Astrocyte (in vitro differentiated cells and primary cell): ENCODE measurements around the gene GLRX. TPM values are rescaled to one million over a fixed set of nuclear protein-coding genes. Genes with fewer than 3 reads are reported as not detected.

Experiments
- DNase-seq: peaks from one replicate; pipeline ENCODE4 v3.0.0-alpha.2; 2010; ENCODE audit warnings: low read depth
- FAIRE-seq: peaks from 2 replicates; lab custom pipeline; 2011; peaks lifted over from hg19 to GRCh38; lab: Jason Lieb, UNC
- H2AFZ ChIP-seq: 2 replicates; pipeline ENCODE4 v1.6.0; 2012; ENCODE audit warnings: low read depth, low read length, inconsistent platforms
- H3K27ac ChIP-seq: 2 replicates; pipeline ENCODE4 v1.5.1; 2011; ENCODE audit warnings: low read depth, low read length, inconsistent platforms
- H3K27me3 ChIP-seq: 2 replicates; pipeline ENCODE4 v1.6.0; 2011; ENCODE audit warnings: low read length, inconsistent platforms; ENCODE audit not compliant: insufficient read depth
- H3K36me3 ChIP-seq: 2 replicates; pipeline ENCODE4 v1.5.1; 2011; ENCODE audit warnings: low read length, inconsistent platforms; ENCODE audit not compliant: insufficient read depth
- H3K4me1 ChIP-seq: 2 replicates; pipeline ENCODE4 v1.5.1; 2011; ENCODE audit warnings: low read length, inconsistent platforms; ENCODE audit not compliant: insufficient read depth
- H3K4me2 ChIP-seq: 2 replicates; pipeline ENCODE4 v1.6.0; 2012; ENCODE audit warnings: low read length, inconsistent platforms
- H3K4me3 ChIP-seq: 2 replicates; pipeline ENCODE4 v1.5.1; 2011; ENCODE audit warnings: low read depth, mild to moderate bottlenecking, low read length, inconsistent platforms; ENCODE audit not compliant: insufficient read depth
- H3K79me2 ChIP-seq: 2 replicates; pipeline ENCODE4 v1.6.0; 2012; ENCODE audit warnings: mild to moderate bottlenecking, low read length, inconsistent platforms; ENCODE audit not compliant: insufficient read depth
- H3K9ac ChIP-seq: 2 replicates; pipeline ENCODE4 v1.6.0; 2012; ENCODE audit warnings: mild to moderate bottlenecking, low read length, inconsistent platforms
- H3K9me3 ChIP-seq: 2 replicates; pipeline ENCODE4 v1.5.1; 2012; ENCODE audit warnings: low read depth, mild to moderate bottlenecking, low read length, inconsistent platforms; ENCODE audit not compliant: insufficient read depth
- H4K20me1 ChIP-seq: 2 replicates; pipeline ENCODE4 v1.6.0; 2012; ENCODE audit warnings: low read length, inconsistent platforms; ENCODE audit not compliant: insufficient read depth
- H3K27ac Mint-ChIP-seq: one replicate; pipeline ENCODE4 v1.8.0; 2021; ENCODE audit warnings: mild to moderate bottlenecking, mixed read lengths; ENCODE audit not compliant: unreplicated experiment
- H3K27me3 Mint-ChIP-seq: one replicate; pipeline ENCODE4 v1.8.0; 2021; ENCODE audit warnings: low read depth, mixed read lengths; ENCODE audit not compliant: unreplicated experiment
- H3K36me3 Mint-ChIP-seq: one replicate; pipeline ENCODE4 v1.8.0; 2021; ENCODE audit warnings: low read depth, mixed read lengths; ENCODE audit not compliant: unreplicated experiment
- H3K4me1 Mint-ChIP-seq: one replicate; pipeline ENCODE4 v1.8.0; 2021; ENCODE audit warnings: low read depth, mixed read lengths; ENCODE audit not compliant: unreplicated experiment
- H3K4me3 Mint-ChIP-seq: one replicate; pipeline ENCODE4 v1.8.0; 2021; ENCODE audit warnings: mild to moderate bottlenecking, moderate library complexity, mixed read lengths; ENCODE audit not compliant: unreplicated experiment
- H3K9me3 Mint-ChIP-seq: one replicate; pipeline ENCODE4 v1.8.0; 2021; ENCODE audit warnings: mild to moderate bottlenecking, mixed read lengths; ENCODE audit not compliant: unreplicated experiment
- CTCF ChIP-seq: IDR thresholded peaks from 2 replicates; pipeline ENCODE4 v1.5.1; 2011; ENCODE audit warnings: low read depth, mild to moderate bottlenecking, inconsistent platforms, low read length, moderate library complexity; ENCODE audit not compliant: insufficient read depth
- EZH2 ChIP-seq: IDR thresholded peaks from 2 replicates; pipeline ENCODE4 v1.6.1; 2012; ENCODE audit warnings: mild to moderate bottlenecking, low read length, inconsistent platforms; ENCODE audit not compliant: insufficient read depth
- total RNA-seq: library from RNA; stranded (reverse); gene quantifications from 2 replicates; pipeline ENCODE4 v1.2.1, GENCODE V29; 2021

Gene GLRX
- total RNA-seq, 1 donor from 2014 or later, result 38.4 TPM

- H3K79me2 ChIP-seq, result peaks cover 33% of the 10 kb centered on the region
- H3K4me3 Mint-ChIP-seq, result peak overlapping the region; percentile 96
- no peaks in the 10 kb centered on the region for H3K9me3 ChIP-seq
- H3K27ac Mint-ChIP-seq, result peak overlapping the region; percentile 91
- no peaks in the 10 kb centered on the region for H3K36me3 ChIP-seq
- TF ChIP-seq EZH2, result no peak
- no peak for TF ChIP-seq CTCF
- H3K4me2 ChIP-seq, result peak overlapping the region; percentile 92
- peaks cover 5% of the 10 kb centered on the region for H3K36me3 Mint-ChIP-seq
- peaks cover 3% of the 10 kb centered on the region for H3K9me3 Mint-ChIP-seq
- DNase-seq (no peak), FAIRE-seq (no peak)
- peaks cover 27% of the 10 kb centered on the region for H4K20me1 ChIP-seq
- H3K27me3 ChIP-seq, result no peaks in the 10 kb centered on the region
- no peaks in the 10 kb centered on the region for H3K27me3 Mint-ChIP-seq
- peaks cover 39% of the 10 kb centered on the region for H3K4me1 Mint-ChIP-seq
- H3K9ac ChIP-seq, result peak overlapping the region; percentile 91
- peak overlapping the region; percentile 83 for H2AFZ ChIP-seq
- peaks cover 48% of the 10 kb centered on the region for H3K4me1 ChIP-seq
- H3K4me3 ChIP-seq, result peak overlapping the region; percentile 97
- H3K27ac ChIP-seq, result peak overlapping the region; percentile 93
Observed at GRCh38 chr5:95821110-95822021, 1.2 kb downstream of the GLRX start.

DNA sequence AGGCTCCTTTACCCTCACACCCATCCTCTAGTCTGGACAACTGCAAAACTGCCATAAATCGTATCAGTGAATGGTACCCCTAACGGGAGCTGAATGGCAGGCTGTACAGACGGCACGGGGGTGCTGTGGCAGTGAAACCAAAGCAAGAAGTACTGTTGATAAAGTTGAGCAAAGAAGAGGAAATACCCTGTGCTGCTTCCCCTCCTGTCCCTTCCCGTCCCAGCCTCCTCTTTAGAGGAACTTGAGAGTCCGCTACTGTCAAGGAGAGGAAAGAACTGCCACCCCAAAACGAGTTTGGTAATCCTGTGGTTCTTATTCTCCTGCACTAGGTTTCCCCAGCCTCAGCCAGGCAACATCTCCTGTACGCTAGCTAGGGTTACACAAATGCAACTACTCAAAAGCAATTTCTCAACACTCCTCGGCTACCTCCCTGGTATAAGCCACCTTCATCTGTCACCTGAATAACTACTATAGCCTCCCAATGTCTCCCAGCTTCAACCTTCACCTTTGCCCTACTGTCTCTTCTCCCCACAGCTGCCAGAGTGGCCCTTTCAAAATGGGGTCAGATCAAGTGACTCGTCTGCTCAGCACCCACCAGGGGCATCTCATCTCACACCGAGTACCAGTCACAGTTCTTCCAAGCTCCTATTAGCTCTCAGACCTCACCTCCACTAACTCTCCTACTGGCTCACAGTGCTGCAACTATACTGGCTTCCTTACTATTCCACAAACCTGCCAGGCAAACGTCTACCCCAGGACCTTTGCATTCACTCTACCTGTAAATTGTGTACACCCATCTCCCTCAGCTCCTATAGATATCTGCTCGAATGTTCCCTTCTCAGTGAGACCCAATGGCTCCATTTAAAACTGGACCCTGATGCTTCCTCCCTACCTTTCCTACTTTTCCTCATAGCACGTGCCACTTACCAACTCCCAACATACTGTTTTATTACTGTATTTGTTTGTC is 4.1 kb downstream of the GLRX start:
- FAIRE-seq (no peak), DNase-seq (no peak)
- Histone ChIP-seq H3K4me3 (no peak overlapping the region), H3K79me2 (peaks cover 33% of the 10 kb centered on the region), H2AFZ (no peak overlapping the region), H3K9ac (peak overlapping the region; percentile 50), H3K27me3 (no peaks in the 10 kb centered on the region), H3K4me1 (peaks cover 36% of the 10 kb centered on the region), H3K36me3 (peaks cover 2% of the 10 kb centered on the region), H3K9me3 (no peaks in the 10 kb centered on the region), H4K20me1 (peaks cover 30% of the 10 kb centered on the region), H3K27ac (peak overlapping the region; percentile 41), H3K4me2 (peak overlapping the region; percentile 66)
- Mint-ChIP-seq H3K27me3 (no peaks in the 10 kb centered on the region), H3K4me3 (peak overlapping the region; percentile 42), H3K9me3 (no peaks in the 10 kb centered on the region), H3K27ac (no peak overlapping the region), H3K4me1 (peaks cover 31% of the 10 kb centered on the region), H3K36me3 (peaks cover 21% of the 10 kb centered on the region)
- TF ChIP-seq EZH2, result no peak
- no peak for TF ChIP-seq CTCF
